Fibroblast of lung (primary cell): ENCODE results near the gene LCA5. TPM values are rescaled to one million over a fixed set of nuclear protein-coding genes. Genes with fewer than 3 reads are reported as not detected.

ENCODE experiments used
- DNase-seq, 2 donors: peaks; one replicate each; pipeline versions ENCODE4 v3.0.0 to v3.0.0-alpha.2; 2010; ENCODE audit warnings: low read depth in 2 of 2
- H2AFZ ChIP-seq: 2 replicates; pipeline ENCODE4 v1.5.1; 2012; ENCODE audit warnings: low read length, control low read depth, inconsistent platforms
- H3K27ac ChIP-seq: 2 replicates; pipeline ENCODE4 v1.5.1; 2011; ENCODE audit warnings: low read length, control low read depth; ENCODE audit not compliant: insufficient read depth
- H3K27me3 ChIP-seq: 2 replicates; pipeline ENCODE4 v1.5.1; 2011; ENCODE audit warnings: mild to moderate bottlenecking, low read length; ENCODE audit not compliant: control insufficient read depth, insufficient read depth
- H3K36me3 ChIP-seq: 2 replicates; pipeline ENCODE4 v1.5.1; 2011; ENCODE audit warnings: low read length; ENCODE audit not compliant: control insufficient read depth, insufficient read depth
- H3K4me1 ChIP-seq: 2 replicates; pipeline ENCODE4 v1.5.1; 2011; ENCODE audit warnings: low read length; ENCODE audit not compliant: control insufficient read depth, insufficient read depth; ENCODE audit errors: extremely low read depth
- H3K4me2 ChIP-seq: 2 replicates; pipeline ENCODE4 v1.5.1; 2011; ENCODE audit warnings: low read length, control low read depth; ENCODE audit not compliant: insufficient read depth; ENCODE audit errors: extremely low read depth
- H3K4me3 ChIP-seq, 4 experiments: fragments of 200-600 bp in 1 of 4; sonication (generic) in 1 of 4; replicated peaks in 1 of 4; 2 replicates each; pipeline ENCODE4 v1.5.1; 2011 to 2016; ENCODE audit warnings: low read length in 4 of 4, low read depth in 3 of 4, mild to moderate bottlenecking in 3 of 4, control low read depth in 2 of 4, inconsistent platforms in 1 of 4, mixed read lengths in 1 of 4; ENCODE audit not compliant: insufficient read depth in 1 of 4; ENCODE audit errors: control extremely low read depth in 1 of 4
- H3K79me2 ChIP-seq: 2 replicates; pipeline ENCODE4 v1.5.1; 2012; ENCODE audit warnings: mild to moderate bottlenecking, low read length, inconsistent platforms; ENCODE audit not compliant: control insufficient read depth, insufficient read depth
- H3K9ac ChIP-seq: 2 replicates; pipeline ENCODE4 v1.5.1; 2011; ENCODE audit warnings: mild to moderate bottlenecking, low read length, control low read depth; ENCODE audit not compliant: insufficient read depth
- H3K9me3 ChIP-seq: 2 replicates; pipeline ENCODE4 v1.5.1; 2012; ENCODE audit warnings: low read depth, low read length; ENCODE audit not compliant: control insufficient read depth, insufficient read depth
- H4K20me1 ChIP-seq: 2 replicates; pipeline ENCODE4 v1.5.1; 2011; ENCODE audit warnings: low read length; ENCODE audit not compliant: control insufficient read depth, insufficient read depth; ENCODE audit errors: extremely low read depth
- CTCF ChIP-seq, 2 donors: IDR thresholded peaks in 1 of 2; conservative IDR thresholded peaks in 1 of 2; 1 replicate in 1 of 2; 2 replicates in 1 of 2; pipeline ENCODE4 v1.5.1; 2011 to 2012; ENCODE audit warnings: low read length in 2 of 2, control low read depth in 1 of 2, inconsistent platforms in 1 of 2, low read depth in 1 of 2, mild to moderate bottlenecking in 1 of 2
- EZH2 ChIP-seq: IDR thresholded peaks from 2 replicates; pipeline ENCODE4 v1.5.1; 2012; ENCODE audit warnings: low read length, control low read depth, mild to moderate bottlenecking; ENCODE audit errors: missing control alignments
- polyA plus RNA-seq, 2 donors: library from polyadenylated mRNA; depleted of rRNA in 1 of 2; stranded (reverse) in 1 of 2; unstranded in 1 of 2; fragments of >200 nt; gene quantifications; 2 replicates each; pipeline ENCODE4 v1.2.1, GENCODE V29; 2011 to 2012; ENCODE audit warnings: missing spikeins in 1 of 2
- total RNA-seq: library from RNA; depleted of rRNA; stranded (reverse); fragments of >200 nt; gene quantifications from 2 replicates; pipeline ENCODE4 v1.2.1, GENCODE V29; 2014

The LCA5 gene
- total and polyA plus RNA-seq, 2 donors (not counting 1 experiment from before 2014, with no cell fraction given), result 3.3 to 7.8 TPM

- Histone ChIP-seq H3K36me3 (no peaks in the 10 kb centered on the region), H3K9me3 (no peaks in the 10 kb centered on the region), H3K27ac (no peak overlapping the region), H3K4me1 (no peaks in the 10 kb centered on the region), H3K4me3 (no peak overlapping the region), H3K4me2 (no peak overlapping the region), H2AFZ (no peak overlapping the region), H3K27me3 (no peaks in the 10 kb centered on the region), H3K79me2 (no peaks in the 10 kb centered on the region), H3K9ac (no peak overlapping the region), H4K20me1 (no peaks in the 10 kb centered on the region)
- no peak for TF ChIP-seq EZH2
- no peak for TF ChIP-seq CTCF (conservative IDR thresholded peaks at IDR 0.05 in 1 of 2, IDR thresholded peaks at IDR 0.05 in 1 of 2; ENCODE audit: low read depth in 1 of 2, low read length in 2 of 2)
- DNase-seq, result no peak
Measured at GRCh38 chr6:79455446-79455845, 81.8 kb downstream of the LCA5 start.

GRCh38 chr6:79453558-79454042, 83.6 kb downstream of the LCA5 start:
- Histone ChIP-seq H3K36me3 (no peaks in the 10 kb centered on the region), H2AFZ (no peak overlapping the region), H3K4me2 (no peak overlapping the region), H3K27me3 (no peaks in the 10 kb centered on the region), H3K9me3 (no peaks in the 10 kb centered on the region), H3K79me2 (no peaks in the 10 kb centered on the region), H3K4me3 (no peak overlapping the region), H3K4me1 (no peaks in the 10 kb centered on the region), H3K9ac (no peak overlapping the region), H3K27ac (no peak overlapping the region), H4K20me1 (no peaks in the 10 kb centered on the region)
- TF ChIP-seq EZH2 (no peak), CTCF (conservative IDR thresholded peaks at IDR 0.05 in 1 of 2, IDR thresholded peaks at IDR 0.05 in 1 of 2; ENCODE audit: low read depth in 1 of 2, low read length in 2 of 2) (no peak)
- DNase-seq, result peak; percentile 12 to 67

GRCh38 chr6:79450984-79451383, 86.2 kb downstream of the LCA5 start:
- Histone ChIP-seq H3K4me2 (no peak overlapping the region), H3K4me3 (no peak overlapping the region), H3K27me3 (no peaks in the 10 kb centered on the region), H3K79me2 (no peaks in the 10 kb centered on the region), H3K9me3 (no peaks in the 10 kb centered on the region), H3K4me1 (no peaks in the 10 kb centered on the region), H2AFZ (no peak overlapping the region), H3K36me3 (no peaks in the 10 kb centered on the region), H4K20me1 (no peaks in the 10 kb centered on the region), H3K9ac (no peak overlapping the region), H3K27ac (no peak overlapping the region)
- no peak for DNase-seq
- TF ChIP-seq EZH2, result no peak
- TF ChIP-seq CTCF (conservative IDR thresholded peaks at IDR 0.05 in 1 of 2, IDR thresholded peaks at IDR 0.05 in 1 of 2; ENCODE audit: low read depth in 1 of 2, low read length in 2 of 2), result no peak
